GM21786 (cell line): ENCODE measurements around the gene STUM.

Experiments
- ATAC-seq: cut with Tn5 transposase; IDR thresholded peaks from one replicate; pipeline ENCODE4 v1.9.1; 2021; ENCODE audit not compliant: unreplicated experiment

STUM gene

GRCh38 chr1:226624526-226624925 is 76.0 kb downstream of the STUM start:
- ATAC-seq: no peak

- ATAC-seq: no peak
These were observed 76.8 kb downstream of the STUM start for GRCh38 chr1:226625326-226625725.

GRCh38 chr1:226625832-226626576 is 77.4 kb downstream of the STUM start:
- peak; percentile 17 for ATAC-seq

GRCh38 chr1:226626577-226626956 is 78.0 kb downstream of the STUM start:
- peak; percentile 80 for ATAC-seq

GRCh38 chr1:226627050-226627755 is 78.6 kb downstream of the STUM start:
- no peak for ATAC-seq

- ATAC-seq: no peak
These were observed 79.5 kb downstream of the STUM start for GRCh38 chr1:226627924-226628611.

GRCh38 chr1:226628612-226629155 is 80.1 kb downstream of the STUM start:
- ATAC-seq: no peak

- no peak for ATAC-seq
These were observed 80.8 kb downstream of the STUM start for GRCh38 chr1:226629210-226629895.

GRCh38 chr1:226629896-226630550 is 81.5 kb downstream of the STUM start:
- no peak for ATAC-seq

- no peak for ATAC-seq
These were observed 82.0 kb downstream of the STUM start for GRCh38 chr1:226630592-226630991.

- ATAC-seq: no peak
These were observed 82.9 kb downstream of the STUM start for GRCh38 chr1:226631229-226632000.

GRCh38 chr1:226632169-226632879 is 83.8 kb downstream of the STUM start:
- ATAC-seq: no peak

GRCh38 chr1:226632922-226633351 is 84.4 kb downstream of the STUM start:
- no peak for ATAC-seq

- ATAC-seq: peak; percentile 8
These were observed 85.1 kb downstream of the STUM start for GRCh38 chr1:226633541-226634165.

GRCh38 chr1:226634166-226634588 is 85.6 kb downstream of the STUM start:
- ATAC-seq: peak; percentile 87

GRCh38 chr1:226634611-226635246 is 86.2 kb downstream of the STUM start:
- ATAC-seq: no peak

GRCh38 chr1:226635456-226635941 is 86.9 kb downstream of the STUM start:
- ATAC-seq: no peak

GRCh38 chr1:226636847-226637096 is 88.2 kb downstream of the STUM start:
- no peak for ATAC-seq
